HG03135 (cell line): ENCODE measurements around the gene PTCRA.
A peak's percentile ranks its signal among the peaks of the same experiment; 100 is the strongest.
"Not testable (repeated sequence)": the region's sequence is repeated elsewhere in the genome, so short reads cannot be mapped to it uniquely, and the experiment has no call there.

Experiments used
- ATAC-seq: cut with Tn5 transposase; IDR thresholded peaks from one replicate; pipeline ENCODE4 v1.9.1; 2021; ENCODE audit warnings: mild to moderate bottlenecking, moderate library complexity; ENCODE audit not compliant: unreplicated experiment

PTCRA gene

DNA sequence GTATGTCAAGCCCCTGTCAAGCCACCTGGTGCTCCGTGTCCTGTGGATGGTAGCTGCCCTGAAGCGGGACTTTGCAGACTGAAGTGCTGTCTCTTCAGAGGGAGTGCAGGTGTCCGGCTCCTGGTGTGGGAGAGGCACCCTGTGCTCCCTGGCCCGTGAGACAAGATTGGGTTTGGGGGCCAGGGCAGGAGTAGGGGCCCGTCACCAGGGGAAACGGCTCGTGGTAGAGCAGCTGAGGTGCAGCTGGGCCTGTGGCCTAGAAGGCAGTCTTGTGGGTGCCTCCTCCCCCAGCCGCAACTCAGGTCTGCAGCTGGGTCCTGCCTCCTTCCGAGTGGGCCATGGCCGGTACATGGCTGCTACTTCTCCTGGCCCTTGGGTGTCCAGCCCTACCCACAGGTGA is at the start of gene PTCRA:
Gene PTCRA (plus strand): TSS at position 322 of the 400 bp plus-strand sequence. CDS start 17 bp downstream, at position 339.
- ATAC-seq: no peak

- ATAC-seq: no peak
Measured at GRCh38 chr6:42870145-42870936, 45.5 kb upstream of the PTCRA start.

DNA sequence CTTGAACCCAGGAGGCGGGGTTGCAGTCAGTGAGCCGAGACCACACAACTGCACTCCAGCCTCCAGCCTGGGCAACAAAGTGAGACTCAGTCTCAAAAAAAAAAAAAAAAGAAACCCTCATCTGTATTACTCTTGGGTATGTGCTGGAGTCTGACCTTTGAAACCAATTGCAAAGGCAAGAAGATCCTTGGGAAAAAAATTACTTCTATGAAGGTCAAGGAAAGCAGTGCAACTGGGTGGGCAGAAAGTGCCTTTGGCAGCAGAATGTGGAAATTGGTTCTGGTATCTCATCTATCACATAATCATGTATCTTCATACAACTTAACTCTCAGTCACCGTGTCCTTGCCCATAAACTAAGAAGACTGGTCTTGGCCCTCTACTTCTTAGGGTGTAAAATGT is 44.1 kb upstream of the PTCRA start:
- ATAC-seq: no peak

DNA sequence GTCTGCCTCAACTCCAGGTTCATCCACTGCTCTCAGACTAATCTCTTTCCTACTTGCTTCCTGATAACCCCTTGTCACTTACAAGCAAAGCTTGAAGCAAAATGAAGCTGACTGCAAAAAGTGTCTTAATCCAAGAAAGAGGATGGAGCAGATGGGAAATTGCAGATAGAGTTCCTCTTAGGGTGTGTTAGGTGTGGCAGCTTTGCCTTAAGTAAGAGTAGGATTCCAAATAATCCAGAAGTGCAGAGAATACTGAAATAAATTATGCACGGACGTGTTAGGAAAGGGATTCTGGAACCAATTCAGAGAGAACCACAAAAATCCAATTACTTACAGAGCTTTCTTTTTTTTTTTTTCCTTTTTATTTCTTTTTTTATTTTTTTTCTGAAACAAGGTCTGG is 42.5 kb upstream of the PTCRA start:
- ATAC-seq: no peak

DNA sequence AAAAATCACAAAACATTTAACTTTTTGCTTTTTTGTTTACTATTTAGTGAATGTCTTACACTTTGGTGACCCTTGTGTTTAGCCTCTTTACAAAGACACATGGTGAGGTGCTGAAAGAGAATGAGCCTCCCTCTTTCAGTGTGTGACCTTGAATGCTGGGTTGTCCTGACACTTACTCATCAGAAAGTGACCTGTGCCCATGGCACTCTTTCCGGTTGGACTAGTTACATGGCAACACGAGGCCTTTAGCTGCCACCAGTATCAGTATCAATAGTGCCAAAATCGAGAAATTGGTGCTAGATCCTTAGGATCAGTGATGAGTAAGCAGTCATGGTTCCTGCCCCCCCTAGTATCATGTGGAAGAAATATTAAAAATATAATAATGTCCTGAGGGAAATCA is 38.2 kb upstream of the PTCRA start:
- no peak for ATAC-seq

GRCh38 chr6:42879372-42880239 is 36.2 kb upstream of the PTCRA start, which contains the start of gene RPL7L1:
Gene RPL7L1, plus strand, starts transcription at chr6:42879616. Its CDS starts 295 bp downstream, at chr6:42879911.
- peak; percentile 90 for ATAC-seq

GRCh38 chr6:42880240-42880817 is 35.5 kb upstream of the PTCRA start:
- not testable (repeated sequence) for ATAC-seq

- not testable (repeated sequence) for ATAC-seq
Measured at GRCh38 chr6:42880871-42881270, 35.0 kb upstream of the PTCRA start.

GRCh38 chr6:42885702-42886101 is 30.2 kb upstream of the PTCRA start:
- ATAC-seq: no peak

DNA sequence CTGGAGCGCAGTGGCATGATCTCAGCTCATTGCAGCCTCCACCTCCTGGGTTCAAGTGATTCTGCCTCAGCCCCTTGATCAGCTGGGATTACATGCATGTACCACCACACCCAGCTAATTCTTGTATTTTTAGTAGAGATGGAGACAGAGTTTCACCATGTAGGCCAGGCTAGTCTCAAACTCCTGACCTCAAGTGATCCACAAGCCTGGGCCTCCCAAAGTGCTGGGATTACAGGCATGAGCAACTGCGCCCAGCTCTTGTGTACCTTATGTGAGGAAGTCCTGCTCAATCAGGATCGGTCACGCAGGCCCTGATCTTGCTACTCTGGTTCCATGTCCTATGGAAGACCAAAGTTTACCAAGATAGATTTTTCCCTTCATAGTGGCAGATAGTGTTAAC is 27.7 kb upstream of the PTCRA start:
- not testable (repeated sequence) for ATAC-seq

DNA sequence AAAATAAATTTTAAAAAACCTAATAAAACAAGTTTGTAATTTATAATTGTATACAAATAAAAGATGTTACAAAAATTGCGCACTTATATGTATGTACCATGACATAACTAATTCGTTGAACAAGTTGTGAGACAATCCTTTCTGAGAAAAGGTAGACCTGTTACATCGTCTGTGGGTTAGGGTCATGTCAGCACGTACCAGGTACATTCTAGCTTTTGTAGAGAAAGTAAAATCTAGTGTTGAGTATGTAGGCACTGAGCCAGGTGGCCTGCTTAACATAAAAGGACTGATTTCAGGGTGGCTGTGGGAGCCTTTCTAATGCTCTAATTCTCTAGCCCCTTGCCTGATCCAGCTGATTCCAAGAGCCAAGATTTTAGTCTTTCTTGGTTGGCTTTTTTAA is 26.0 kb upstream of the PTCRA start:
- no peak for ATAC-seq

- peak; percentile 89 for ATAC-seq
Measured at GRCh38 chr6:42890311-42891198, 25.3 kb upstream of the PTCRA start.

DNA sequence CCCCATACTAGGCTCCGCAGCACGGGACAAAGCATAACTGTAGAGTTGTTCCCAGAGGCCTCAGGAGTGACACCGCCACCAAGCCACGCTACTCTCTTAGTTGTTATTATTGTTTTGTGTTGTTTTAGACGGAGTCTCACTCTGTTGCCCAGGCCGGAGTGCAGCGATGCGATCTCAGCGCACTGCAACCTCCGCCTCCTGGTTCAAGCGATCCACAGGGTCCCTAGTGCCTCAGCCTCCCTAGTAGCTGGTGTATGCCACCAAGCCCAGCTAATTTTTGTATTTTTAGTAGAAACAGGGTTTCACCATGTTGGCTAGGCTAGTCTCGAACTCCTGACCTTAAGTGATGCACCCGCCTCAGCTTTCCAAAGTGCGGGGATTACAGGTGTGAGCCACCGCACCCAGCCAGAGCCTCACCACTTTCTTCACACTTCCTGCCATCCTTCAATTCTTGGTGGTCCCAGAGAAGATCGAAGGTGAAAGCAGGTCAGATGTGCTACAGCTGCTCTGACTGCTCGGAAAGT is 24.6 kb upstream of the PTCRA start:
- ATAC-seq: no peak

- not testable (repeated sequence) for ATAC-seq
Measured at GRCh38 chr6:42894041-42894828, 21.6 kb upstream of the PTCRA start.

- no peak for ATAC-seq
Measured at GRCh38 chr6:42896178-42896719, 19.6 kb upstream of the PTCRA start.

GRCh38 chr6:42898891-42899361 is 16.9 kb upstream of the PTCRA start:
- no peak for ATAC-seq

- no peak for ATAC-seq
Measured at GRCh38 chr6:42899871-42900270, 16.0 kb upstream of the PTCRA start.

DNA sequence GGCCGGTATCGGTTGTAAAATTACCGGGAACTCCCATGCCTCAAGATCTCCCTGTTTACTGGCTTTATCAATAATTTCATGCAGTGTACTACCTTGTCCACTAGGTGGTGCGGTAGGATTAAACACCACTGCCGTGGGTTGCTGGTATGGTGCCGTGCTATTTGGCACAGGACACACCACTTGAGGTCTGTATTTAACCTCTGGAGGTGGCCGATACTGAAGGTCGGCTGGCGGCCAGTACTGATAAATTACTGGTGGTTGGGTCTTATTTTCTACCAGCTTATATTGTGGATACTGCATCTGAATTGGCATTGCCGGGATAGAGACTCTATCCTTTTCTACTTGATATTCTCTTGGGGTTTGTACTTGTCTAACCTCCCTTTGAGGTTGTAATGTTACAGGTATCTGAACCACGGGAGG is 14.3 kb upstream of the PTCRA start:
- peak; percentile 59 for ATAC-seq
